Lung (tissue), 12 donors: ENCODE data around the gene CDKL2. TPM values are rescaled to one million over a fixed set of nuclear protein-coding genes. Genes with fewer than 3 reads are reported as not detected.
A peak's percentile ranks its signal among the peaks of the same experiment; 100 is the strongest.

ENCODE experiments used
- ATAC-seq: fragments of 200-7000 bp; cut with Tn5 transposase; one replicate; pipeline ENCODE4 v1.9.1; 2020; ENCODE audit warnings: moderate number of reproducible peaks; ENCODE audit not compliant: insufficient read depth, low FRiP score
- DNase-seq, 3 donors: peaks; one replicate each; pipeline ENCODE4 v3.0.0-alpha.2; 2013 to 2017
- H3K27ac ChIP-seq, 2 donors: one replicate each; pipeline ENCODE4 v1.5.1; 2013; ENCODE audit warnings: mild to moderate bottlenecking in 2 of 2, moderate library complexity in 2 of 2, control low read depth in 1 of 2, inconsistent platforms in 1 of 2, low read depth in 1 of 2, low read length in 1 of 2
- H3K27me3 ChIP-seq, 3 donors: one replicate each; pipeline ENCODE4 v1.5.1; 2013; ENCODE audit warnings: low read length in 2 of 3; ENCODE audit not compliant: control insufficient read depth in 3 of 3, insufficient read depth in 3 of 3
- H3K36me3 ChIP-seq, 4 donors: one replicate each; pipeline ENCODE4 v1.5.1; 2013; ENCODE audit warnings: low read length in 4 of 4, mild to moderate bottlenecking in 1 of 4, moderate library complexity in 1 of 4; ENCODE audit not compliant: control insufficient read depth in 4 of 4, insufficient read depth in 4 of 4
- H3K4me1 ChIP-seq, 5 donors: one replicate each; pipeline ENCODE4 v1.5.1; 2013; ENCODE audit warnings: low read length in 5 of 5, mild to moderate bottlenecking in 2 of 5, moderate library complexity in 1 of 5; ENCODE audit not compliant: control insufficient read depth in 5 of 5, insufficient read depth in 5 of 5
- H3K4me3 ChIP-seq: one replicate; pipeline ENCODE4 v1.5.1; 2013; ENCODE audit warnings: mild to moderate bottlenecking, control low read depth, moderate library complexity
- H3K9ac ChIP-seq, 2 donors: one replicate each; pipeline ENCODE4 v1.5.1; 2013; ENCODE audit warnings: low read length in 2 of 2, control low read depth in 1 of 2; ENCODE audit not compliant: insufficient read depth in 1 of 2
- H3K9me3 ChIP-seq, 4 donors: one replicate each; pipeline ENCODE4 v1.5.1; 2013; ENCODE audit warnings: low read length in 3 of 4, mild to moderate bottlenecking in 1 of 4, moderate library complexity in 1 of 4; ENCODE audit not compliant: control insufficient read depth in 4 of 4, insufficient read depth in 3 of 4
- CTCF ChIP-seq: IDR thresholded peaks from 2 replicates; pipeline ENCODE4 v1.5.1; 2012; ENCODE audit warnings: mild to moderate bottlenecking; ENCODE audit errors: control extremely low read depth, extremely low read depth
- WGBS, 2 donors: extraction: QIAGEN DNeasy Blood & Tissue Kit; methylation state at CpG; one replicate each; pipeline ENCODE4 v1.1.7; 2013; 5-methylcytosine and 5-hydroxymethylcytosine counted together
- polyA plus RNA-seq, 2 donors: library from polyadenylated mRNA; stranded (reverse); fragments of 200-250 nt; gene quantifications; one replicate each; pipeline ENCODE4 v1.2.1, GENCODE V29; 2013
- total RNA-seq, 2 donors: library from RNA; depleted of rRNA in 1 of 2; stranded (reverse); fragments of >200 nt in 1 of 2; gene quantifications; one replicate each; pipeline ENCODE4 v1.2.1, GENCODE V29; 2014 to 2021
- donor health status: control.
- donor health status: control.
- donor health status: Bipolar disorder and iron deficiency.
- donor health status: healthy.
- donor health status: DM: yes; HTN: yes; CAD: no.

The CDKL2 gene
- total and polyA plus RNA-seq, 4 donors = 2.7 to 16.3 (median 9.6) TPM

GRCh38 chr4:75623026-75623425, 7.3 kb downstream of the CDKL2 start:
- H3K9ac ChIP-seq = no peak overlapping the region
- no peak for TF ChIP-seq CTCF
- no peaks in the 10 kb centered on the region for H3K4me1 ChIP-seq
- WGBS, 2 donors = 69 to 90% methylated on average over 5 of the region's 5 CpGs
- no peak overlapping the region for H3K27ac ChIP-seq
- no peaks in the 10 kb centered on the region for H3K36me3 ChIP-seq
- ATAC-seq (peak; percentile 62), DNase-seq (no peak)
- H3K27me3 ChIP-seq = no peaks in the 10 kb centered on the region
- H3K9me3 ChIP-seq = no peaks in the 10 kb centered on the region
- H3K4me3 ChIP-seq = no peak overlapping the region

- Histone ChIP-seq H3K9ac (no peak overlapping the region), H3K27me3 (no peaks in the 10 kb centered on the region), H3K9me3 (no peaks in the 10 kb centered on the region), H3K4me1 (no peaks in the 10 kb centered on the region), H3K36me3 (no peaks in the 10 kb centered on the region), H3K27ac (no peak overlapping the region), H3K4me3 (no peak overlapping the region)
- TF ChIP-seq CTCF = no peak
- ATAC-seq (no peak), DNase-seq (no peak)
Observed at GRCh38 chr4:75621715-75622114, 8.6 kb downstream of the CDKL2 start.

GRCh38 chr4:75612306-75612705, 18.0 kb downstream of the CDKL2 start:
- H3K27me3 ChIP-seq = no peaks in the 10 kb centered on the region
- H3K36me3 ChIP-seq = no peaks in the 10 kb centered on the region
- H3K9ac ChIP-seq = no peak overlapping the region
- DNase-seq = no peak
- ATAC-seq = no peak
- H3K4me1 ChIP-seq = no peaks in the 10 kb centered on the region
- no peak for TF ChIP-seq CTCF
- no peak overlapping the region for H3K27ac ChIP-seq
- H3K9me3 ChIP-seq = no peaks in the 10 kb centered on the region
- 96 to 100% methylated on average over 1 of the region's 1 CpG for WGBS, 2 donors
- no peak overlapping the region for H3K4me3 ChIP-seq

GRCh38 chr4:75605928-75606327, 24.4 kb downstream of the CDKL2 start:
- no peak overlapping the region for H3K27ac ChIP-seq
- no peak overlapping the region for H3K9ac ChIP-seq
- no peaks in the 10 kb centered on the region for H3K27me3 ChIP-seq
- no peaks in the 10 kb centered on the region for H3K4me1 ChIP-seq
- ATAC-seq (no peak), DNase-seq (no peak)
- TF ChIP-seq CTCF = no peak
- H3K4me3 ChIP-seq = no peak overlapping the region
- WGBS, 2 donors = 89 to 96% methylated on average over 4 of the region's 4 CpGs
- H3K36me3 ChIP-seq = no peaks in the 10 kb centered on the region
- no peaks in the 10 kb centered on the region for H3K9me3 ChIP-seq
